ENCODE results near the gene SYNDIG1. TPM values are rescaled to one million over a fixed set of nuclear protein-coding genes. Genes with fewer than 3 reads are reported as not detected.

The SYNDIG1 gene
- not detected in 2 replicates for total RNA-seq (2014; rRNA removed)
- percentile 1 among the genes with signal in this experiment for Bru-seq, nascent RNA
- percentile 1 among the genes with signal in this experiment for BruChase-seq, experiment 1, labeled RNA remaining after a 6-hour chase
- BruChase-seq, experiment 2, labeled RNA remaining after a 2-hour chase: percentile 0 among the genes with signal in this experiment
- long read RNA-seq: 0 reads

DNA sequence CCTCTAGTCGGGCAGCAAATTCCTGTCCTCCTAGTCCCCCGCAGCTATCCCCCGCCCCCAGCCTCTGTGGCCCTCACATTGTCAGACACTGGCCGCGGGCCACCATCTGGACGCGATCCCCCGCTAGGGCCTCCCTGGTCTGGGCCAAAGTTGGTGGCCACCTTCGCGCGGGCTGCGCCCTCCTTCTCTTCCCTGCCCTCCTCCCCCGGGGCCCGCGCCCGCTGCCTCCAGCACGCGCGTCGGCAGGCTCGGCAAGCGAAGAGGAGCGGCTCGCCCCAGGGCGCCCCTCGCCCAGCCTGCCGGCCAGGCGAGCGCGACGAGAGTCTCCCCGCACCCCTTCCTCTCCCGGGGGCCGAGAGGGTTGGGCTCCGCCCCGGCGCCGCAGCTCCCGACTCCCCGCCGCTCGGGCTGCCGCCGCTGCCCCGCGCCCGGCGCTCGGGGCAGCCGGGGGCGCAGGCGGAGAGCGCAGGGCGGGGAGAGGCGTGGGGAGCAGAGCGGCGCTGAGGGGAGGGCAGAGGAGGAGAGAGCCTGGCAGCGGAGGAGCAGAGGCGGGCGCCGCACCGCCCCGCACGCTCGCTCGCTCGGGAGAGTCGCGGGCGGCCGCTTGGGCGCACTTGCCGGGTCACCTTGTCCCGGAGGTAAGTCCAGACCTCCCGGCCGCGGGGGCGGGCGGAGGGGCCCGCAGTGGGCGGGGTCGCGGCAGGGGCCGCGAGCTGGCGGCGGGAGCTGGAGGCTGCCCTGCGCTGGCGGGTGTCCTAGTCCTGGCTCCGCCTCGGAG lies at the start of gene SYNDIG1:
TSS of gene SYNDIG1 (plus strand) at position 514 of the 778 bp plus-strand sequence. CDS start 73,469 bp downstream, outside the sequence.
- Histone ChIP-seq H3K27ac (ENCODE audit: low read length) (no peak within 1 kb of the TSS), H3K27me3 (ENCODE audit: low read length) (peaks cover 93% of the 10 kb centered on the region), H3K4me2 (ENCODE audit: low read length) (no peak within 1 kb of the TSS), H3K9me3 (ENCODE audit: low read length) (no peaks in the 10 kb centered on the region), H3K79me2 (ENCODE audit: low read length) (no peaks in the 10 kb centered on the region), H4K20me1 (ENCODE audit: low read length) (no peaks in the 10 kb centered on the region), H3K9ac (ENCODE audit: low read length) (no peak within 1 kb of the TSS), H3K36me3 (ENCODE audit: low read depth, low read length) (no peaks in the 10 kb centered on the region), H3K4me1 (ENCODE audit: insufficient read depth, low read length) (no peaks in the 10 kb centered on the region), H3F3A (ENCODE audit: low read length, unreplicated experiment) (no peaks in the 10 kb centered on the region), H3K9me2 (replicated peaks; ENCODE audit: low read length) (no peaks in the 10 kb centered on the region), H2AFZ (ENCODE audit: low read length) (no peak within 1 kb of the TSS), H3K4me3 (ENCODE audit: low read length) (no peak within 1 kb of the TSS)
- POLR2A ChIA-PET (ENCODE audit: unreplicated experiment): no interaction called here
- intact Hi-C loops (cut with micrococcal nuclease): no loop called here
- TF ChIP-seq EZH2 (IDR thresholded peaks at IDR 0.05; ENCODE audit: low read length, unreplicated experiment): no peak
- no peak for TF ChIP-seq EZH2phosphoT487 (IDR thresholded peaks at IDR 0.05; ENCODE audit: borderline replicate concordance, low read length)
- TF ChIP-seq, protein P1, sequence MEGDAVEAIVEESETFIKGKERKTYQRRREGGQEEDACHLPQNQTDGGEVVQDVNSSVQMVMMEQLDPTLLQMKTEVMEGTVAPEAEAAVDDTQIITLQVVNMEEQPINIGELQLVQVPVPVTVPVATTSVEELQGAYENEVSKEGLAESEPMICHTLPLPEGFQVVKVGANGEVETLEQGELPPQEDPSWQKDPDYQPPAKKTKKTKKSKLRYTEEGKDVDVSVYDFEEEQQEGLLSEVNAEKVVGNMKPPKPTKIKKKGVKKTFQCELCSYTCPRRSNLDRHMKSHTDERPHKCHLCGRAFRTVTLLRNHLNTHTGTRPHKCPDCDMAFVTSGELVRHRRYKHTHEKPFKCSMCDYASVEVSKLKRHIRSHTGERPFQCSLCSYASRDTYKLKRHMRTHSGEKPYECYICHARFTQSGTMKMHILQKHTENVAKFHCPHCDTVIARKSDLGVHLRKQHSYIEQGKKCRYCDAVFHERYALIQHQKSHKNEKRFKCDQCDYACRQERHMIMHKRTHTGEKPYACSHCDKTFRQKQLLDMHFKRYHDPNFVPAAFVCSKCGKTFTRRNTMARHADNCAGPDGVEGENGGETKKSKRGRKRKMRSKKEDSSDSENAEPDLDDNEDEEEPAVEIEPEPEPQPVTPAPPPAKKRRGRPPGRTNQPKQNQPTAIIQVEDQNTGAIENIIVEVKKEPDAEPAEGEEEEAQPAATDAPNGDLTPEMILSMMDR (conservative IDR thresholded peaks at IDR 0.05; ENCODE audit: low read depth, low read length): no peak
- no TSS peak for BruUV-seq (replicated peaks)
- no peak for DNase-seq
- ATAC-seq: no peak
- CTCF ChIA-PET: no interaction called here

DNA sequence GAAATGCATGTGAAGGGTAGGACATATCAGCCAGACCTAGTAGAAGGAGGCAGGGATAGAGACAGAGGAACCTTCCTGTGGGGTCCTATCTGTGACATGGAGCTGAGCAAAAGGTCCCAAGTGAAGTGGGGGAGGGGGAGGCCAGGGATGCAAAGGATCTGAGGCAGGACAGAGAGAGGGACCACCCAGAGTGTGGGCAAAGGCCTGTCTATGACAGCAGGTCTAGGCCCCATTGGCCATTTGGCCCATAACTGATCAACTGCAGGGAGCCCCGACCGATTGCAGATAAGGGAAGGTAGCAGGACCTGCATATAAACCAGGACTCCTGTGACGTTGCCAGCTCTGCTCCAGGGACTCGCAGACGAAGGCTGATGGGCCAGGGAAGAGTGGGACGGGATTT lies 49.6 kb upstream of the SYNDIG1 start:
- Histone ChIP-seq H3K36me3 (ENCODE audit: low read depth, low read length) (no peaks in the 10 kb centered on the region), H3K79me2 (ENCODE audit: low read length) (no peaks in the 10 kb centered on the region), H3K4me3 (ENCODE audit: low read length) (no peak overlapping the region), H4K20me1 (ENCODE audit: low read length) (no peaks in the 10 kb centered on the region), H3K9me2 (replicated peaks; ENCODE audit: low read length) (no peaks in the 10 kb centered on the region), H3K27ac (ENCODE audit: low read length) (no peak overlapping the region), H2AFZ (ENCODE audit: low read length) (no peak overlapping the region), H3F3A (ENCODE audit: low read length, unreplicated experiment) (no peaks in the 10 kb centered on the region), H3K9me3 (ENCODE audit: low read length) (peaks cover 11% of the 10 kb centered on the region), H3K9ac (ENCODE audit: low read length) (no peak overlapping the region), H3K4me2 (ENCODE audit: low read length) (no peak overlapping the region), H3K27me3 (ENCODE audit: low read length) (peaks cover 52% of the 10 kb centered on the region), H3K4me1 (ENCODE audit: insufficient read depth, low read length) (no peaks in the 10 kb centered on the region)
- intact Hi-C loops (cut with micrococcal nuclease): no loop called here
- ATAC-seq: no peak
- POLR2A ChIA-PET (ENCODE audit: unreplicated experiment): no interaction called here
- DNase-seq: no peak
- TF ChIP-seq EZH2phosphoT487 (IDR thresholded peaks at IDR 0.05; ENCODE audit: borderline replicate concordance, low read length) (no peak), EZH2 (IDR thresholded peaks at IDR 0.05; ENCODE audit: low read length, unreplicated experiment) (no peak)
- TF ChIP-seq, protein P1 (conservative IDR thresholded peaks at IDR 0.05; ENCODE audit: low read depth, low read length): no peak
- CTCF ChIA-PET: no interaction called here
- BruUV-seq (replicated peaks): no TSS peak

DNA sequence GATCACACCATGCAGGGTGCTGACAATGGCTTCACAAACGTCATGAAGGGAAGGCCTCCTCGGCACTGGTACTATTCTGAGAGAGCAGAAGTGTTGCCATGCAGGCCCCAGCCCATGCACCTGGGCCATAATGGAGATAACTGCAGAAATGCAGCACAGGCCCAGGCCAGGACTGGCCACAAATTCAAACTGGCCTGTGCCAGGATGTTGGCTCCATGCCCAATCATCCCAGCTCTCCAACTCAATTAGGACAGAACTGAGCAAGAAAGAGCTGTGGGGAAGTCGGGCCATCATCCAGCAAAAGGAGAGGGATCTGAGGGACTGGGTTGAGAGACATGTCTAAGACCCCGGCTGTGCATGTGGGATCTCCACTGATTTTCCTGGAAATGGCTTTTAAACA lies 48.9 kb upstream of the SYNDIG1 start:
- no peak overlapping the region for H3K4me3 ChIP-seq (ENCODE audit: low read length)
- ATAC-seq: no peak
- H3K9ac ChIP-seq (ENCODE audit: low read length): no peak overlapping the region
- no peak overlapping the region for H2AFZ ChIP-seq (ENCODE audit: low read length)
- peaks cover 9% of the 10 kb centered on the region for H3K9me3 ChIP-seq (ENCODE audit: low read length)
- H3K4me1 ChIP-seq (ENCODE audit: insufficient read depth, low read length): no peaks in the 10 kb centered on the region
- H3K4me2 ChIP-seq (ENCODE audit: low read length): no peak overlapping the region
- H3K9me2 ChIP-seq (replicated peaks; ENCODE audit: low read length): no peaks in the 10 kb centered on the region
- DNase-seq: no peak
- no peaks in the 10 kb centered on the region for H3F3A ChIP-seq (ENCODE audit: low read length, unreplicated experiment)
- no TSS peak for BruUV-seq (replicated peaks)
- TF ChIP-seq EZH2phosphoT487 (IDR thresholded peaks at IDR 0.05; ENCODE audit: borderline replicate concordance, low read length): no peak
- TF ChIP-seq, protein P1 (conservative IDR thresholded peaks at IDR 0.05; ENCODE audit: low read depth, low read length): no peak
- TF ChIP-seq EZH2 (IDR thresholded peaks at IDR 0.05; ENCODE audit: low read length, unreplicated experiment): no peak
- POLR2A ChIA-PET (ENCODE audit: unreplicated experiment): no interaction called here
- no peak overlapping the region for H3K27ac ChIP-seq (ENCODE audit: low read length)
- no peaks in the 10 kb centered on the region for H3K36me3 ChIP-seq (ENCODE audit: low read depth, low read length)
- intact Hi-C loops (cut with micrococcal nuclease): no loop called here
- CTCF ChIA-PET: no interaction called here
- H4K20me1 ChIP-seq (ENCODE audit: low read length): no peaks in the 10 kb centered on the region
- peaks cover 59% of the 10 kb centered on the region for H3K27me3 ChIP-seq (ENCODE audit: low read length)
- no peaks in the 10 kb centered on the region for H3K79me2 ChIP-seq (ENCODE audit: low read length)

All from PC-3 (cell line).